ENCODE results near the gene ARPP19.

The ARPP19 gene

GRCh38 chr15:52529341-52529924 is 39.4 kb downstream of the ARPP19 start:
- in situ Hi-C loops (cut with HindIII; ENCODE audit: low sequenced_read_pairs) = no loop called here
- H3K4me3 ChIP-seq (ENCODE audit: low read depth, low read length) = peak overlapping the region; percentile 62
- DNase-seq (ENCODE audit: low read depth, low spot score) = peak; percentile 21

GRCh38 chr15:52528564-52529340 is 40.1 kb downstream of the ARPP19 start, which contains the start of gene MYO5A:
MYO5A (minus strand) TSS chr15:52528880; CDS start chr15:52528806, 74 bp downstream.
- TF ChIP-seq CTCF (IDR thresholded peaks at IDR 0.05; ENCODE audit: low read depth, low read length) = no peak
- DNase-seq (ENCODE audit: low read depth, low spot score) = peak; percentile 74
- H3K4me3 ChIP-seq (ENCODE audit: low read depth, low read length) = peak within 1 kb of the TSS; percentile 62
- in situ Hi-C loops (cut with HindIII; ENCODE audit: low sequenced_read_pairs) = no loop called here

More at GRCh38 chr15:52529341-52529924, 39.4 kb downstream of the ARPP19 start:
- no peak for TF ChIP-seq CTCF (IDR thresholded peaks at IDR 0.05; ENCODE audit: low read depth, low read length)

GRCh38 chr15:52527911-52528563 is 40.8 kb downstream of the ARPP19 start:
- DNase-seq (ENCODE audit: low read depth, low spot score) = peak; percentile 38
- peak overlapping the region; percentile 62 for H3K4me3 ChIP-seq (ENCODE audit: low read depth, low read length)
- no peak for TF ChIP-seq CTCF (IDR thresholded peaks at IDR 0.05; ENCODE audit: low read depth, low read length)
- in situ Hi-C loops (cut with HindIII; ENCODE audit: low sequenced_read_pairs) = no loop called here

- H3K4me3 ChIP-seq (ENCODE audit: low read depth, low read length) = peak overlapping the region; percentile 62
- TF ChIP-seq CTCF (IDR thresholded peaks at IDR 0.05; ENCODE audit: low read depth, low read length) = no peak
- no peak for DNase-seq (ENCODE audit: low read depth, low spot score)
- in situ Hi-C loops (cut with HindIII; ENCODE audit: low sequenced_read_pairs) = no loop called here
Observed at GRCh38 chr15:52527196-52527910, 41.5 kb downstream of the ARPP19 start.

- in situ Hi-C loops (cut with HindIII; ENCODE audit: low sequenced_read_pairs) = no loop called here
- H3K4me3 ChIP-seq (ENCODE audit: low read depth, low read length) = no peak overlapping the region
- no peak for TF ChIP-seq CTCF (IDR thresholded peaks at IDR 0.05; ENCODE audit: low read depth, low read length)
- DNase-seq (ENCODE audit: low read depth, low spot score) = no peak
Observed at GRCh38 chr15:52524223-52525136, 44.4 kb downstream of the ARPP19 start.
